ENCODE measurements around the gene ZNF615.
"Not testable (repeated sequence)": the region's sequence is repeated elsewhere in the genome, so short reads cannot be mapped to it uniquely, and the experiment has no call there.

ZNF615 gene

DNA sequence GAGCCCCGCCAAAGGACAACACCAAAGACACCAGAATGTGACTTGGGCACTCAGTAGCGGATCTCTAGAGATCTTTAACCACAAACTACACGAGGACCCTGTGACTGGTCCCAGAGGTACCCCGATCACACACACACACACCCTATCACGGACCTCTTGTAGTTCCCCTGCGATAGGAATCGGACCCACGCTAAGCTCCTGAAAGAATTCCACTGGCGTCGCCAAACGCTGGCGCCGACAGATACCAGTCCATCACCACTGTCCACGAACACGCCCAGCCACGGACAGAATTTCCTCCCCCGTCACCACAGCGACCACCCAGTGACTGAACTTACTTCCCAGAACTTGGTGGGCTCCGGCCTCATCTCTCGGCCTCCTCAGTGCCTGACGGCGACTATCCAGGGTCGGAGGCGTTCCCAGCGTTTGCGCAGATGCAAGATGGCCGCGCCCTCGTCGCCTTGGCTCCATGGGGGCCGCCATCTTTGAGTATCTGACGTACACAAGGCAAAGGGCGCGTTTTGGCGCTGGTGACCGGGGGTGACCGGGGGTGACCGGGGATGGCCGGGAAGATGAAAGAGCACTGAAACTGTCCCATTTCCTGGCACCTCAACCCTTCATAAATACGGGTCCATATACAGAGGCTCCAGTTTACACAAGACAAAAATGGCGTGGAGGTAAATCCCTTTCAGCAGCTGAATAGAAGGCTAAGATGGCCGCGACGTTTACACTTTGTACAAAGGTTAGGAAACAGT, at the start of gene ZNF615:
TSS of gene ZNF615 (minus strand) at position 406 of the 752 bp plus-strand sequence. CDS start 4,500 bp downstream, outside the sequence.
- DNase-seq (ENCODE audit: low read depth, low spot score) = peak; percentile 67

DNA sequence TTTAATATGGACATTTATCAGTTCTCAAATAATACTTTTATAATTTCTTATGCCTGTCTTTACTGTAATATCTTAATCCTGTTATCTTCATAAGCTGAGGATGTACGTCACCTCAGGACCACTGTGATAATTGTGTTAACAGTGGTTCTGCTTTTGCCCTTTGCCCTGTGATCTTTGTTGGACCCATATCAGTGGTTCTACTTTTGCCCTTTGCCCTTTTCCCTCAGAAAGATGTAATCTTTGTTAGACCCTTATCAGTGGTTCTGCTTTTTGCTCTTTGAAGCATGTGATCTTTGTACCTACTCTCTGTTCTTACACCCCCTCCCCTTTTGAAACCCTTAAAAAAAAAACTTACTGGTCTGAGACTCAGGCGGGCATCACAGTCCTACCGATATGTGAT, 48.5 kb upstream of the ZNF615 start:
- not testable (repeated sequence) for DNase-seq (ENCODE audit: low read depth, low spot score)

DNA sequence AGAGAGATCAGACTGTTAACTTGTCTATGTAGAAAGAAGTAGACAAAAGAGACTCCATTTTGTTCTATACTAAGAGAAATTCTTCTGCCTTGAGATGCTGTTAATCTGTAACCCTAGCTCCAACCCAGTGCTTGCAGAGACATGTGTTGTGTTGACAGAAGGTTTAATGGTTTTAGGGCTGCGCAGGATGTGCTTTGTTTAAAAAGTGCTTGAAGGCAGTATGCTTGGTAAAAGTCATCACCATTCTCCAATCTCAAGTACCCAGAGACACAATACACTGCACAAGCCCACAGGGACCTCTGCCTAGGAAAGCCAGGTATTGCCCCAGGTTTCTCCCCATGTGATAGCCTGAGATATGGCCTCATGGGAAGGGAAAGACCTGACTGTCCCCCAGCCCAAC, 43.7 kb upstream of the ZNF615 start:
- DNase-seq (ENCODE audit: low read depth, low spot score) = not testable (repeated sequence)

DNA sequence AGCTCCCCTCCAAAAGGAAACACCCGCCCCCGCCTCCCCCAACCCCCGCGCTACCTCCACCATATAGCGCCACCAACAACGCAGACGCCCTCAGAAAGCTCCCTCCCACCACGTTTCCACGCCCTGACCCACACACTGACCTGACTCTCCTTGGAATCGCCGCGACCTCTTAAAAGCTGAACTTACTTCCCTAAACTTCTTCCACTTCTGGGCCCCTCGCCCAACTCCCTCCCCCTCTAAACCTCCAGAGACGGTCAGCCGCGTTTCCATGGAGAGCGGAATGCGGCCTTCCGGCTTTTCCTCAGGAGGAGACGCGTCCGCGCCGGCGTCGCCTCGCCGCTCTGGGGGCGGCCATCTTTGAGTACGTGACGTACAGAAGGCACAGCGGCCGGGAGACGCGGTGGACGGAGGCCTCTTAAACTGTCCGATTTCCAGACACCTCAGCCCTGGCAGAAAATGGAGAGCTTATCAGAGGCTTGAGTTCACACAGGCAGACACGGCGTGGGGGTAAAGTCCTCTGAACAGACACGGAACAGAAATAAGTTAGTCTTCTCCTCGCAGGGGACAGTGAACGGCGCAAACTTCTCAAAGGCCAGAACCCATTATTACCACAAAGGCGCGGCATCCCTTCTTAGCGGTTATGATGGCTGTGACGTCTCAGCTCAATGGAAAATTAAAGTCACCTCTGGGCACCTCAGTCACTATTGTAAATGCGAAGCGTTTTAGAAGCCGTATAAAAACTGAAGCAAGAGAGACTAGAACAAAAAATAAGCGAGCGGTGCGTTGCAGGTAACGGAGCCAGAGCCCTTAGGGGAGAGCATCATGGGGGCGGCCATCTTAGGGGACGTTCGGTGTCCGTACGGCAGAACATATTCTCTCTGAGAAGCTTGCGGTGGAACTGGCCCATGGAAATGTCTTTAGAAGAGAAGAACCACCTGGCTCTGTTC, 40.8 kb upstream of the ZNF615 start, which contains the start of gene ZNF432:
TSS of gene ZNF432 (minus strand) at position 284 of the 947 bp plus-strand sequence. CDS start 1,970 bp downstream, outside the sequence.
- peak; percentile 87 for DNase-seq (ENCODE audit: low read depth, low spot score)

DNA sequence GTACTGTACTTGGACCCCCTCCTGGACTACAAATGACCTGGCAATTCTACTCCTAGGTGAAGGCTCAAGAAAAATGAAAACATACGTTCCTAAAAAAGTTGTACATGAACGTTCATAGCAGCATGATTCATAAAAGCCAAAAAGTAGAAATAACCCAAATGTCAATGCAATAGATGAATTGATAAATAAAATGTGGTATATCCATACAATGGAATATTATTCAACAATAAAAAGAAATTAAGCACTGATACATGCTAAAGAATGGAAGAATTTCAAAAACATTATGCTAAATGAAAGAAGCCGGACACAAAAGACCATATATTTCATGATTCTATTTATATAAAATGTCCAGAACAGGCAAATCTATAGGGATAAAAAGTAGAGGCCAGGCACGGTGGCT, 31.2 kb upstream of the ZNF615 start:
- DNase-seq (ENCODE audit: low read depth, low spot score) = no peak

DNA sequence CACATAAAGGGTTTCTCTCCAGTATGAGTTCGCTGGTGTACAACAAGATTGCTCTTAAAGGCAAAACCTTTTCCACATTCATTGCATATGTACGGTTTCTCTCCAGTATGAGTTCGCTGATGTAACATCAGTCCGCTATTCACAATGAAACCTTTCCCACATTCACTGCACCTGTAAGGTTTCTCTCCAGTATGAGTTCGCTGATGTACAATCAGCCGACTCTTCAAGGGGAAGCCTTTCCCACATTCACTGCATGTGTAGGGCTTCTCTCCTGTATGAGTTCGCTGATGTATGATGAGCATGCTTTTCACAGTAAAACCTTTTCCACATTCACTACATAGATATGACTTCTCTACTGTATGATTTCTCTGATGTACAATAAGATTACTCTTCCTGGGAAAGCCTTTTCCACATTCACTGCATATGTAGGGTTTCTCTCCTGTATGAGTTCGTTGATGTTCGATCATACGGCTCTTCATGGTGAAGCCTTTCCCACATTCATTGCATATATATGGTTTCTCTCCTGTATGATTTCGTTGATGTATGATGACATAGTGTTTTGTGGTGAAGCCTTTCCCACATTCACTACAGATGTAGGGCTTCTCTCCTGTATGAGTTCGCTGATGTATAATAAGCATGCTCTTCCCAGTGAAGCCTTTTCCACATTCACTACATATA, 26.2 kb upstream of the ZNF615 start:
- DNase-seq (ENCODE audit: low read depth, low spot score) = no peak

DNA sequence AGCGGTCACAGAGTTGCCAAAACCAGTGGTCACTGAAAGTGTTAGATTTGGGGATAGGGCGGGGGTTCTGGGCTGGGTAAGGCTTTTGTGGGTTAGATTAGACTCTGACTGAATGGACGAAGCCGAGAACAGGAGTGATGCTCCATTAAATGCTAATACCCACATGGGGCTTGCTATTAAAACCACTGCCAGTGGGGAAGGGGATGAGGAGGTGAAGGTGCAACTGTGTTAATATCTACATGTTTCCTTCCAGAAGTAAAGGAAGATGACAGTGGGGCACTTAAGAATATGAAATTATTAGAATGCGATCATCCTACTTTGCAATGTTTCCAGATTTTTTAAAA, 20.7 kb upstream of the ZNF615 start:
- DNase-seq (ENCODE audit: low read depth, low spot score) = no peak

DNA sequence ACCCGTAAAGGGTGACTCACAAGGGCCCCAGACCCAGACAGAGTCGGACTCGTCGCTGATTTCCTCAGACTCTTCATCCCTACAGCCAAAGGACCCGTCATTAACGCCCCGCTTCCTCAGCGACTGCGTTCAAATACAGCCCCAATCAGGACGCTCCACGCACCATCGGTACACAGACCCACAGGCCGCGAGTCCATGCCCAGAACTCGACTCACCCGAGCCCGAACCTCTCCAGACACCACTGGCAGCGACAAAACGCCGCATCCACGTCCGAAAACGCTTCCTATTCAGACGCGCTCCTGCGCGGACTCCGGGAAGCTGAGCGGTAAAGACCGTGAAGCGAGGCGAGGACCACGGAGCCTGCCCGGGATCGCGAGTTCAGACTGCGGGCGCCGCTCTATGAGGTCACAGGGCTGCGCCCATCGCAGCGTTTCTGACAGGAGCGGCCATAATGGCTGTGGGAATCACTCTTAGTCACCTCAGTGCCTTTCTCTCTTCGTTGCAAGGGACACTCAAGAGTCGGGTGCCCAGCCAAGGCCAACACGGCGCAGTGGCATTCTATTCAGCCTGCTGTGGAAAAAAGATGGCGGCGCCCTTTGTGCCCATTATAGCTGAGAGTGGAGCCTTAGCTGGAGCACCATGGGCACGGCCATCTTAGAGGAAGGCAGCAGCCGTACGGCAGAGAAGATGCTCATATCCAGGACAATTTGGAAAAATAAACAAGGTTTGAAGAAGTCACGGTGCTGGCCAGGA, 20.2 kb upstream of the ZNF615 start, which contains the start of gene ZNF614:
TSS of gene ZNF614 (minus strand) at position 353 of the 753 bp plus-strand sequence. CDS start 2,634 bp downstream, outside the sequence.
- DNase-seq (ENCODE audit: low read depth, low spot score) = peak; percentile 63

DNA sequence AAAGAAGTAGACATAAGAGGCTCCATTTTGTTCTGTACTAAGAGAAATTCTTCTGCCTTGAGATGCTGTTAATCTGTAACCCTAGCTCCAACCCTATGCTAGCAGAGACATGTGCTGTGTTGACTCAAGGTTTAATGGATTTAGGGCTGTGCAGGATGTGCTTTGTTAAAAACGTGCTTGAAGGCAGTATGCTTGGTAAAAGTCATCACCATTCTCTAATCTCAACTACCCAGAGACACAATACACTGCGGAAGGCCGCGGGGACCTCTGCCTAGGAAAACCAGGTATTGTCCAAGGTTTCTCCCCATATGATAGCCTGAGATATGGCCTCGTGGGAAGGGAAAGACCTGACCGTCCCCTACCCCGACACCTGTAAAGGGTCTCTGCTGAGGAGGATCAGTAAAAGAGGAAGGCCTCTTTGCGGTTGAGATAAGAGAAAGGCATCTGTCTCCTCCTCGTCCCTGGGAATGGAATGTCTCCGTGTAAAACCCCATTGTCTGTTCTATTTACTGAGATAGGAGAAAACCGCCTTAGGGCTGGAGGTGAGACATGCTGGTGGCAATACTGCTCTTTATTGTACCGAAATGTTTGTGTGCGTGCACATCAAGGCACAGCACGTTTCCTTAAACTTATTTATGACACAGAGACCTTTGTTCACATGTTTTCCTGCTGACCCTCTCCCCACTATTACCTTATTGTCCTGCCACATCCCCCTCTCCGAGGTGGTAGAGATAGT, 18.4 kb upstream of the ZNF615 start:
- not testable (repeated sequence) for DNase-seq (ENCODE audit: low read depth, low spot score)

DNA sequence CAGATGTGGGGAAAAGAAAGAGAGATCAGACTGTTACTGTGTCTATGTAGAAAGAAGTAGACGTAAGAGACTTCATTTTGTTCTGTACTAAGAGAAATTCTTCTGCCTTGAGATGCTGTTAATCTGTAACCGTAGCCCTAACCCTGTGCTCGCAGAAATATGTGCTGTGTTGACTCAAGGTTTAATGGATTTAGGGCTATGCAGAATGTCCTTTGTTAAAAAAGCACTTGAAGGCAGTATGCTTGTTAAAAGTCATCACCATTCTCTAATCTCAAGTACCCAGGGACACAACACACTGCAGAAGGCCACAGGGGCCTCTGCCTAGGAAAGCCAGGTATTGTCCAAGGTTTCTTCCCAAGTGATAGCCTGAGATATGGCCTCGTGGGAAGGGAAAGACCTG, 16.5 kb upstream of the ZNF615 start:
- DNase-seq (ENCODE audit: low read depth, low spot score) = not testable (repeated sequence)

DNA sequence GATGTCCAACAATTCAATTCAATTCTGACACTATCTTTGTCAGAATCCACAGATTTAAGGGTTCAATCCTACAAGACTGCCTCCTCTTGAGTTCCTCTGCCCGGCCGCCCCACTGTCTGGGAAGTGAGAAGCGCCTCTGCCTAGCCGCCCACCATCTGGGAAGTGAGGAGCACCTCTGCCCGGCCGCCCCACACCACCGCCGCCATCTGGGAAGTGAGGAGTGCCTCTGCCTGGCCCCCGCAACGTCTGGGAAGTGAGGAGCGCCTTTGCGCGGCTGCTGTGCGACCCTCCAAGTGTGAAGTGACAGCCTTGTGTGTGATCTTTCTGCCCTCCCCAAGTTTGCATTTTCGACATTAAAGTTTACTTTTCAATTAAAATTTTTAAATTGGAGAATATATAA, 14.2 kb upstream of the ZNF615 start:
- DNase-seq (ENCODE audit: low read depth, low spot score) = no peak

DNA sequence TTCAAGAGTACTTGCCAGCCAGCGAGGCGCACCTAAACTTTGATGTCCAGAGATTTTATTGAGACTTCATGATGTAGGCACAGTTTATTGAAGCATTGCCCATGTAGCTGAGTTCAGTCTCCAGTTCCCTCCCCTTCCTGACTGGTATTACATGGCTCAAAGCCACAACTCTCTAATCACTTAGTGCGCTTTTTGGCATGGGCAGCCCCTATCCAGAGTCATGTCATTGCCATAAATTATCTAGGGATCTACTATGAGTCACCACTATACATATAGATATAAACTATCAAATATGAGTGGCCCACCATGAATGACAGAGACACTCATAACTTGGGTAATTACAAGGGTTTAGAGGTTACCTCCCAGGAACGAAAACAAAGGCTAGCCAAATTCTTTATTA, 12.5 kb upstream of the ZNF615 start:
- DNase-seq (ENCODE audit: low read depth, low spot score) = no peak

DNA sequence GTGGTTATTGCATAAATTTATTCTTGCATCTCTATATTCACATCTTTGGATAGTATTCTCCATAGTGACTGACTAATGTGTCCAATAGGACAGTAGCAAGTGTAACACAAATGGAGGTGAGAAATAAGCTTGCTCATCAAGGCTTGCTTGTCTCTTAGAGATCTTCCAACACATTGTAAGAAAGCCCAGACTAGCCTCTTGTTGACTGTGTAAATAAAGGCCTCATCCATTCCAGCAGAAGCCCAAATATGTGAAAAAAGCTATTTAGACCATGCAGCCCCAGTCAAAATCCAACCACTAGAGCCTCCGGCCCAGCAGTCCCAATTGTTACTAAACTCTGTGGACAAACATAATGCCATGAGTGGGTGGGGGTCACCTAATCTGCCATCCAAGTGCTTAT, 2.7 kb upstream of the ZNF615 start:
- no peak for DNase-seq (ENCODE audit: low read depth, low spot score)

DNA sequence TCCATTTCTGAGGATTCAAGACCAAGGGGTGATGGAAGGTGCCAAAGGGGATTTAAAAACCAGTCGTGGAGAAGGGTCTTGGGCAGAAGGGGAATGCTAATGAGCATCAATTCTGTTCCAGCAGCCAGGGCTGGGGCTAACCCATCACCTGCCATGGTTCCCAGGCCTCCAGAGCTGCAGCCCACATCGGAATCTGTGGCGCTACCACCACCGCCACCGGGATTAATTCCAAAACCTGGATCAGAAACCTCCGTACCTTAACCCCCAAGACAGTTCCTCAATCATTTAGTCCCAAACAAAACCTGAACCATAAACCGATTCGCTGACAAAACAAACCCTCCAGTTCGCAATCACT, 583 bp downstream of the ZNF615 start:
- no peak for DNase-seq (ENCODE audit: low read depth, low spot score)

DNA sequence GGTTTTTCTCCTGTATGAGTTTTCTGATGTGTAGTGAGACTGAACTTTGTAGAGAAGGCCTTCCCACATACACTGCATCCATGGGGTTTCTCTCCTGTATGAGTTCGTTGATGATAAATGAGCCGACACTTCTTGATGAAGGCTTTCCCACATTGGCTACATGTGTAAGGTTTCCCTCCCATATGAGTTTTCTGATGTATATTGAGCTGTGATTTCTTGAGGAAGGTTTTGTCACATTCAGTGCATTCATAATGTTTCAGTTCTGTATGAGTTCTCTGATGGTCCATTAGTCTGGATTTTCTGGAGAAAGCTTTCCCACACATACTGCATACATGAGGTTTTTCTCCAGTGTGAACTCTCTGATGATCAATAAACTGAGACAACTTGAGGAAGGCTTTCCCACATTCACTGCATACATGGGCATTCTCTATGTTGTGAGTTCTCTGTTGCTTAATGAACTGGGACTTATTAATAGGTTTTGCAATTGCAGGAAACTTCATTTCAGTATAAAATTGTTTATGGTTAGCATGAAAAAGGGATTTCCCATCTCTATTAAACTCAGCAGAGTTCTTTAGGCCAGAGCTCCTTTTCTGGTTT, 13.9 kb downstream of the ZNF615 start:
- DNase-seq (ENCODE audit: low read depth, low spot score) = no peak

DNA sequence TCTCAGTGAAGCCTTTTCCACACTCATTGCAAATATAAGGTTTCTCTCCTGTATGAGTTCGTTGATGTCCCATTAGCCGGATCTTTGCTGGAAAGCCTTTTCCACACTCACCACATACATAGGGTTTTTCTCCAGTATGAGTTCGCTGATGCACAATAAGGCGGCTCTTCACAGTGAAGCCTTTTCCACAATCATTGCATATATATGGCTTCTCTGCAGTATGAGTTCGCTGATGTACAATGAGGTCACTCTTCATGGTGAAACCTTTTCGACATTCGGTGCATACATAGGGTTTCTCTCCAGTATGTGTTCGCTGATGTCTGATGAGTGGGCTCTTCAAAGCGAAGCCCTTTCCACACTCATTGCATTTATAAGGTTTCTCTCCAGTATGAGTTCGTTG, 14.6 kb downstream of the ZNF615 start:
- DNase-seq (ENCODE audit: low read depth, low spot score) = no peak

DNA sequence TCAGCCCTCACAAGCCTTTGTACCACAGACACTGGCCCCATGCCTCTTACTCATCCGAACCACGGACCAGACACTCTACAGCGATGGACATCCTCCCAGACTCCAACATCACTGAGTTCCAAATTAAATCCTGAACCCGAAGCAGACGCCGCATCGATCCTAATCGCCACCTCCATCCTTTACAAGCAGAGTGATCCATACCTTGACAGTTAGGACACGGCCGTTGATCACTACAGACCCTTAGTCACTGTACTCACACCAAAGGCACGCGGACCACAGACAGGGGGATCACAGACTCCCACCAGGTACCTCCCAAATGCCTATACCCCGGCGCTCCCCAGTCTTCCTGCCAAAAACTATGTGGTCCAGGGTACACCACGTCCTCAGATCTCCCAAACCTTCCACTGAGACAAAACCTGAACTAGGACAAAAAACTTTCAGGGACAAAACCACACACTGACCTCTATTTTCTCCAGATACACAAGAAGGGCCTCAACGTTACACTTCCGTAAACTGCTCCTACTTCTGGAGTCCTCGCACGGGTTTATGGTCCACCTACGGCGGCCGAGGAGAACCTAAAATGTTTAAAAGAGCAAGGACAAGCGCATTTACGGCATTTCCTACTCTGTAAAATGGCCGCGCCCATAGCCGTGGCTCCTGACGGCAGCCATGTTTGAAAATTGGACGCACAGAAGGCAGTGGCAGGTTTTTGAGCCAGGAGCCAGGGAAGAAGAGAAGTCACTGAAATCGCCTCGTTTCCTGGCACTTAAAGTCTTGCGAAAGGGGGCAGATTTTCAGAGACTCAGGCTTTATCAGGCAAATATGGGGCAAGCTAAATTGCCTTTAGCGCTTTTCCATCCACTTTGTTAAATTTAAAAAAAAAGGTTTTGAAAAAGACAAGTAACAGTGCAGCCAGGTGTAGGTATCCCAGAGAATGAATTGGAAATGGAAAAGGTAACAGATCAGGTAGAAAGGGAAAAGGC, 21.4 kb downstream of the ZNF615 start, which contains the start of gene ZNF350:
TSS of gene ZNF350 (minus strand) at position 532 of the 983 bp plus-strand sequence. CDS start 12,480 bp downstream, outside the sequence.
- DNase-seq (ENCODE audit: low read depth, low spot score) = peak; percentile 76

DNA sequence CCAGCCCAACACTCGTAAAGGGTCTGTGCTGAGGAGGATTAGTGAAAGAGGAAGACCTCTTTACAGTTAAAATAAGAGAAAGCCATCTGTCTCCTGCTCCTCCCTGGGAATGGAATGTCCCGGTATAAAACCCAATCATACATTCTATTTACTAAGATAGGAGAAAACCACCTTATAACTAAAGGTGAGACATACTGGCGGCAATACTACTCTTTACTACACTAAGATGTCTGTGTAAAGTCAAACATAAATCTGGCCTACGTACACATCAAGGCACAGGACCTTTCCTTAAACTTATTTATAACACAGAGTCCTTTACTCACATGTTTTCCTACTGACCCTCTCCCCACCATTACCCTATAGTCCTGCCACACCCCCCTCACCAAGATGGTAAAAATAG, 24.6 kb downstream of the ZNF615 start:
- no peak for DNase-seq (ENCODE audit: low read depth, low spot score)

DNA sequence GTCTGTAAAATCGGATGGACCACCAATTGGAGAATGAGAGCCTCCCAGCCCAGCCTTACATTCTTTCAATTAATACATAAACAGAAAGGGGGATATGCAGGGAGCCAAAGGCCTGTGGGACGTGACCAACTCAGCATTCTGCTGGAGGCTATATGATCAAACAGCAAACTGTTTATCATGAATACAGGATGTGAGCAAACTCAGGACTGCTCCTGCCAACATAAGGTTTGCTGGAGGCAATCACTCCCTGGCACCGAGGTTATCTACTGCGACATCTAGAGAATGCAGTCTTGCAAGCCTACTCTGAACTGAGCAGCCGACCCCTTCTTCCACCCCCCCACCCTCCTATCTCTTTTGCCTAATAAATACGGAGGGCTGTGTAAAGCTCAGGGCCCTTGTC, 27.1 kb downstream of the ZNF615 start:
- not testable (repeated sequence) for DNase-seq (ENCODE audit: low read depth, low spot score)
